Large intestine (tissue), 3 donors: ENCODE data around the gene MMP10. TPM values are rescaled to one million over a fixed set of nuclear protein-coding genes. Genes with fewer than 3 reads are reported as not detected.
"Not testable (repeated sequence)": the region's sequence is repeated elsewhere in the genome, so short reads cannot be mapped to it uniquely, and the experiment has no call there.

Experiments used
- DNase-seq, 2 donors: peaks; one replicate each; pipeline versions ENCODE4 v3.0.0 to v3.0.0-alpha.2; 2013
- H3K27ac ChIP-seq: one replicate; pipeline ENCODE4 v1.5.1; 2013; ENCODE audit warnings: low read length
- H3K27me3 ChIP-seq: 2 replicates; pipeline ENCODE4 v1.6.1; 2013; ENCODE audit warnings: low read length; ENCODE audit not compliant: control insufficient read depth, insufficient read depth
- H3K36me3 ChIP-seq: 2 replicates; pipeline ENCODE4 v1.6.1; 2013; ENCODE audit warnings: low read length; ENCODE audit not compliant: control insufficient read depth, insufficient read depth
- H3K4me1 ChIP-seq: one replicate; pipeline ENCODE4 v1.6.1; 2013; ENCODE audit warnings: low read length; ENCODE audit not compliant: control insufficient read depth, insufficient read depth
- H3K4me3 ChIP-seq: one replicate; pipeline ENCODE4 v1.5.1; 2013; ENCODE audit warnings: low read length
- H3K9me3 ChIP-seq: one replicate; pipeline ENCODE4 v1.6.1; 2013; ENCODE audit warnings: mild to moderate bottlenecking, low read depth, low read length, moderate library complexity; ENCODE audit not compliant: control insufficient read depth
- WGBS: methylation state at CpG from one replicate; pipeline ENCODE4 v1.1.5; 2013; ENCODE audit warnings: low lambda C conversion rate; ENCODE audit not compliant: insufficient coverage; 5-methylcytosine and 5-hydroxymethylcytosine counted together
- polyA plus RNA-seq: library from polyadenylated mRNA; unstranded; fragments of 120-200 nt; gene quantifications from one replicate; pipeline ENCODE4 v1.2.1, GENCODE V29; 2013

Gene MMP10
- polyA plus RNA-seq, 1 donor: 0.36 TPM

DNA sequence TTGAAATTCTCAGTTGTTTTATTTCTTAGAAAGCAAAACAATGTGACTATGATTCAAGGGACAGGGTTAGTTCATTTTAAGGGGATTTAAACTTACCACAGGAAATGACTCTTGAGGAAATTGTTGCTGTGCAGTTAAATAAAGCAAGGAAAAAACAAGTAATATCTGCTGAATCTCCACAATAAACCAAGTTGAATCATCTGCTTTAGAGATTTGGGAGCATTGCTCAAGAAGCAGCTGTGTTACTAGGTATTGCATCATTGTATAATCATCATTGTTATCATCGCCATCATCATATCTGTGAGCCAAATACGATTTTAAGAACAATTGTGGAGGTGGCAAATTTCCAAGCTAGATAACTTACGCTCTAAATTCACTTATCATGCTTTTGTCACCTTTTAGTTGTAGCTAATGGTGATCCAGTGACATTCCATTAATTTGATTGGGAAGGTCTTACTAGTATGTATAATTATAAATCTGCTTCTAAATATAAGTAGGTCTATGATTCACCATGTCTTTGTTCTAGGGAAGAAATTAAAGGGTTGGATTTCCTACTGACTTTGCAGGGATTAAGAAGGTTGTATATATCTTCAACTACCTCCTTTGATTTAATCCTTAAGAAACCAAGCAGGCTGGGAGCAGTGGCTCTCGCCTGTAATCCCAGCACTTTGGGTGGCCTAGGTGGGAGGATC lies 19.9 kb downstream of the MMP10 start:
- H3K27me3 ChIP-seq: no peaks in the 10 kb centered on the region
- no peak overlapping the region for H3K27ac ChIP-seq
- no peaks in the 10 kb centered on the region for H3K4me1 ChIP-seq
- H3K36me3 ChIP-seq: no peaks in the 10 kb centered on the region
- DNase-seq: no peak
- H3K9me3 ChIP-seq: peaks cover 2% of the 10 kb centered on the region
- H3K4me3 ChIP-seq: no peak overlapping the region
- WGBS: no CpG with 5 or more reads among the region's 4 CpGs

DNA sequence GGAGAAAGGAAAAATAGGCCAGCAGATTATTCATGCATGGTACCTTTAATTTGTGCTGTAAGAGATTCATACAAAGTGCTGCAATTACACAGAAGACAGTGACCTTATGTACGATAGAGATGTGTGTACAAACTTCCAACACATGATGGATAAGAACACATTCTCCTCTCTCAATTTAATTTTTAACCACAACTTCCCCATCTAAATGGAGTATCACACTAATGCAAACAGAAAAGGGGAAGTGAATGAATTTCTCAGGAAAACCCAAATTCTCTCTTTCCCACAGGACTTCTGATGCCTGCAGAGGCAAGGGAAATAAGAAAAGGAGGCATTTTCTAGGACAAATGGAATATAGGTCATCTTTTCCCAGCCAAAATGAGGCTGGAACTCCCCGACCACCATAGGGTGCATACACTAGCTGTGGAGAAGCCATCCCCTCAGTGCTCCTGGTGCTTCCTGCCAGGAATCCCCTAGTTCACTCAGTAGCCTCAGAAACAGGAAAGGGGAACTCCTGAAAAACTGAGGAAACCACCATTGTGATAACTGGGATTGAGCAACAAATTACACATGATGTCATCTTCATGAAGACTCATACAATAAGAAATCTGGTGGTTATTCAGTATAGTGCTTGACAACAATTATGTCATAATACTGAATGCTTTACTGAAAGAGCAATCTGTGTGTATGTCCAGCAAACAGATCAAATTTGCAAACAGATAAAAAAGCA lies 22.4 kb downstream of the MMP10 start:
- H3K9me3 ChIP-seq: peaks cover 2% of the 10 kb centered on the region
- peak; percentile 15 to 22 for DNase-seq
- no peaks in the 10 kb centered on the region for H3K36me3 ChIP-seq
- no peaks in the 10 kb centered on the region for H3K4me1 ChIP-seq
- peaks cover 4% of the 10 kb centered on the region for H3K27me3 ChIP-seq
- WGBS: 57% methylated on average over 1 of the region's 2 CpGs
- H3K4me3 ChIP-seq: no peak overlapping the region
- H3K27ac ChIP-seq: no peak overlapping the region

DNA sequence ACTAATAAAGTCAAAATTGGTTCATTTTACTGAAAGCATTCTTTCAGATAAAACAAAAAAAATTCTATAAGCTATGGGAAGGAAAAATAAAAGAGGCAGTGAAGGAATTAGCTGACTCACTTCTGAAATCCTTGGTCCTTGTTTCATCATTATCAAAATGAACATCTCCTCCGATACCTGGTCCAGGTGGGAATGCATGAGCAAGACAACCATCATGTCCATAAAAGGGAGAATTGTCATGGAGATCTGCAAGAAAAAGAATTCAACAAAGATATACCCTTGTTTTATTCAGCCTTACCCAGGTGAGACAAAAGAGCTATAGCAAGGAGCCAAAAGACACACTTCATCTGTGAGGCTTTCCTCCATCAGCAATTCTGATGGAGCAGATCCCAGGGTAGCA lies 27.2 kb downstream of the MMP10 start:
- no peak overlapping the region for H3K4me3 ChIP-seq
- peaks cover 4% of the 10 kb centered on the region for H3K27me3 ChIP-seq
- no peak overlapping the region for H3K27ac ChIP-seq
- H3K9me3 ChIP-seq: peaks cover 2% of the 10 kb centered on the region
- no peaks in the 10 kb centered on the region for H3K36me3 ChIP-seq
- DNase-seq: no peak
- H3K4me1 ChIP-seq: no peaks in the 10 kb centered on the region
- no CpG with 5 or more reads among the region's 1 CpG for WGBS

DNA sequence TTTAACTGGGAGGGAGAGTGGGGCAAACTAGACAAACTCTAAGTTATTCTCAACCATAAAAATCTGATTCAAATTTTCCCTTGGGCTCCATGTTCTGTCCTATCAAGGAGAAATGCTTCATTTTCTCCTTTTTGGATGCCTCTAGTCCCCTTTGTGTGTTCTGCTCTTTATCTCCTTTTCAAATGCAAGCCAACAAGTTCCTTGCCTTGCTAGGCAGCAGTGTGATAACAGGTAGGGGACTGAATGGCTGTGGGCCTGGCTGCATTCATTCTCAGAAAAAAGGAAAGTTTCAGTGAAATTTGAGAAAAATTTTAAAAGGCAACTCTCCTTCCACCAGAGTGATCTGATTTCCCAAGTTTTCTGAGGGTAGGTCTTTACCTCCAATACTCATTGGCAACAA lies 28.8 kb downstream of the MMP10 start:
- DNase-seq: no peak
- no peak overlapping the region for H3K4me3 ChIP-seq
- H3K4me1 ChIP-seq: no peaks in the 10 kb centered on the region
- no peak overlapping the region for H3K27ac ChIP-seq
- H3K9me3 ChIP-seq: peaks cover 2% of the 10 kb centered on the region
- H3K36me3 ChIP-seq: no peaks in the 10 kb centered on the region
- H3K27me3 ChIP-seq: peaks cover 4% of the 10 kb centered on the region

DNA sequence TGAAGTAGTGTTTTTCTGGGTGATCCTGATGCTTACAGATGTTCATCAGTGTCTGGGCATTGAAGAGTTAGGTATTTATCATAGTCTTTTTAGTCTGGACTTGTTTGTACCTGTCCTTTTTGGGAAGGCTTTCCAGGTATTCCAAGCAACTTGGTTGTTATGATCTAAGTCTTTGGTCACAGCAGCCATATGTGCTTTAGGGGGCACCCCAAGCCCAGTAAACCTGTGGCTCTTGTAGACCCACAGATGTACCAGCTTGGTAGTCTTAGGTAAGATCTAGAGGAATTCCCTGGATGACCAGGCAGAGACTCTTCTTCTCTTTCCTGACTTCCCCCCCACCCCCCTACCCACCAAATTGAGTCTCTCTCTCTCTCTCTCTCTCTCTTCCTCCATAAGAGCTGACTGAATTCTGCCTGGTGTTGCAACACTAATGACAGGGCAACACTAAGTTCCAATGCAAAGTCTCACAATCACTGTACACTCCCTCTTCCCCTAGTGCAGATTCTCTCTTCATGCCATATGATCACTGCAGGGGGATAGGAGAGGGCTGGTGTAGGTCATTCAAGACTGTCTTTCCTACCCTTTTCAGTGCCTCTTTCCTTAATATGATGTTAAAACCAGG lies 31.2 kb downstream of the MMP10 start:
- DNase-seq: no peak
- Histone ChIP-seq H3K27ac (no peak overlapping the region), H3K4me1 (no peaks in the 10 kb centered on the region), H3K4me3 (no peak overlapping the region), H3K9me3 (no peaks in the 10 kb centered on the region), H3K27me3 (peaks cover 4% of the 10 kb centered on the region), H3K36me3 (no peaks in the 10 kb centered on the region)

DNA sequence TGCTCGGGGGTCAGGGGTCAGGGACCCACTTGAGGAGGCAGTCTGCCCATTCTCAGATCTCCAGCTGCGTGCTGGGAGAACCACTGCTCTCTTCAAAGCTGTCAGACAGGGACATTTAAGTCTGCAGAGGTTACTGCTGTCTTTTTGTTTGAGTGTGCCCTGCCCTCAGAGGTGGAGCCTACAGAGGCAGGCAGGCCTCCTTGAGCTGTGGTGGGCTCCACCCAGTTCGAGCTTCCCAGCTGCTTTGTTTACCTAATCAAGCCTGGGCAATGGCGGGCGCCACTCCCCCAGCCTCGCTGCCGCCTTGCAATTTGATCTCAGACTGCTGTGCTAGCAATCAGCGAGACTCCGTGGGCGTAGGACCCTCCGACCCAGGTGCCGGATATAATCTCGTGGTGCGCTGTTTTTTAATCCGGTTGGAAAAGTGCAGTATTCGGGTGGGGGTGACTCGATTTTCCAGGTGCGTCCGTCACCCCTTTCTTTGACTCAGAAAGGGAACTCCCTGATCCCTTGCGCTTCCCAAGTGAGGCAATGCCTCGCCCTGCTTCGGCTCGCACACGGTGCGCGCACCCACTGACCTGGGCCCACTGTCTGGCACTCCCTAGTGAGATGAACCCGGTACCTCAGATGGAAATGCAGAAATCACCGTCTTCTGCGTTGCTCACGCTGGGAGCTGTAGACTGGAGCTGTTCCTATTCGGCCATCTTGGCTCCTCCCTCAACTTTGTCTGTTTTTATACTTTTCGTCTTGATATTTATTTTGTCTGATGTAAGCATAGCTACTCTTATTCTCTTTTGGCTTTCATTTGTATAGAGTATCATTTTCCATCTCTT lies 33.5 kb downstream of the MMP10 start:
- H3K27me3 ChIP-seq, H3K4me1 ChIP-seq, H3K4me3 ChIP-seq, H3K9me3 ChIP-seq, DNase-seq, H3K27ac ChIP-seq, H3K36me3 ChIP-seq: not testable (repeated sequence)
- no CpG with 5 or more reads among the region's 32 CpGs for WGBS

DNA sequence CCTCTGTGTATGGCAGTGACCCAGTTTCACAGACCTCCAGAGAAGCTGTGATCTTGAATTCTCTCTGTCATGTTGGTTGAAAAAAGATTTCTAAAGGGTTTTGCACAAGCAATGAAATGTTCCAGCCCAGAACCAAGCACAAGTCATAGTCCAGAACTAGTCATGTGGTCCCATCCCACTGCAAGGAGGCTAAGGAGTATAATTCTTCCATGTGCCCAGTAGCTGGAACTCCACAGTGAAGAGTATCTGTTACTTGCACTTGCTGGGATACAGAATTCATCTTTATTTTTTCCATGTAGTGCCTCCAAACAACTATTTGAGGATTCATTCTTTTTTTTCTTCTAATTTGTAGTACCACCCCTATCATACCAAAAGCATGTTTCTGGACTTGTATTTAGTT lies 45.8 kb downstream of the MMP10 start:
- Histone ChIP-seq H3K36me3 (no peaks in the 10 kb centered on the region), H3K4me1 (no peaks in the 10 kb centered on the region), H3K27ac (no peak overlapping the region), H3K9me3 (peaks cover 7% of the 10 kb centered on the region), H3K4me3 (no peak overlapping the region), H3K27me3 (peaks cover 2% of the 10 kb centered on the region)
- DNase-seq: no peak

DNA sequence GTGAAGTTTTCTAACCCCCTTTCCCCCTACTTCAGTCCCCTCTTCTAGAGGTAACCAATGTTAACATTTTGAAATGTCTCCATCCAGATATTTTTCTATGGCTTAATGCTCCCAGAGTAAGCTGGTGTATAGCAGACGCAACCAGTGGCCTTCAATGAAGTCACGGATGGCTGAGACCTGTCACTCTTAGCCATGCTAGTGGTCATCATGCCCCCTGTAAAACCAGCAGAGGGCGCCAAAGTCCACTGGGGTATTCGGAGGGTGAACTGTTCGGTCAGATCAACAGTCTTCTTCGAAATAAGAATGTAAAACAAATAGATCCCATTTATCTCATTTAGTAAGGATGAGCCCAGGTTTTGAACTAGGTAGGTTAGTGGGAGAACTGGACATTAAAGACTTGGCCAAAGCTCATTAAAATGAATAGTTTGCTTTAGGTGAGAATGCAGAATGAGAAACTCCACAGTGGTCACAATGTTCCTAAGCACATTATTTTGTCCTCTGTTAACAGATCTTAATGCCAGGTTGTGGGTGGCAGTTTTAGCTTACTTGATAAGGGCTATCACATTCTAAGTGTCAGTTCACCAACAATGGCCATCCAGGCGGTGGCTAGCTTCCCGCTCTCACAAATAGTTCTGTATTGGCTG lies 47.1 kb downstream of the MMP10 start:
- no peaks in the 10 kb centered on the region for H3K4me1 ChIP-seq
- peaks cover 2% of the 10 kb centered on the region for H3K27me3 ChIP-seq
- no peaks in the 10 kb centered on the region for H3K36me3 ChIP-seq
- no peak overlapping the region for H3K27ac ChIP-seq
- peaks cover 7% of the 10 kb centered on the region for H3K9me3 ChIP-seq
- WGBS: no CpG with 5 or more reads among the region's 8 CpGs
- no peak overlapping the region for H3K4me3 ChIP-seq
- peak; percentile 31 to 45 for DNase-seq

DNA sequence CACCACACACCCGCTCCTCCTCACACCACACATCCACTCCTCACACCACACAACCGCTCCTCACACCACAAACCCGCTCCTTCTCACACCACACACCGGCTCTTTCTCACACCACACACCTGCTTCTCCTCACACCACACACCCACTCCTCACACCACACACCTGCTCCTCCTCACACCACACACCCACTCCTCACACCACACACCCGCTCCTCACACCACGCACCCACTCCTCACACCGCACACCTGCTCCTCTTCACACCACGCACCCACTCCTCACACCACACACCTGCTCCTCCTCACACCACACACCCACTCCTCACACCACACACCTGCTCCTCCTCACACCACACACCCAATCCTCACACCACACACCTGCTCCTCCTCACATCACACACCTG lies 49.5 kb downstream of the MMP10 start:
- DNase-seq, H3K27ac ChIP-seq, H3K4me1 ChIP-seq, H3K4me3 ChIP-seq, H3K9me3 ChIP-seq, H3K27me3 ChIP-seq, H3K36me3 ChIP-seq: not testable (repeated sequence)
- 43% methylated on average over 5 of the region's 8 CpGs for WGBS
